HG03025 (cell line): Measurements from ENCODE around the gene GCFC2.
A peak's percentile ranks its signal among the peaks of the same experiment; 100 is the strongest.
"Not testable (repeated sequence)": the region's sequence is repeated elsewhere in the genome, so short reads cannot be mapped to it uniquely, and the experiment has no call there.

Source experiments
- ATAC-seq: cut with Tn5 transposase; IDR thresholded peaks from one replicate; pipeline ENCODE4 v1.9.1; 2021; ENCODE audit warnings: mild to moderate bottlenecking, moderate library complexity; ENCODE audit not compliant: unreplicated experiment, low FRiP score

Gene GCFC2

DNA sequence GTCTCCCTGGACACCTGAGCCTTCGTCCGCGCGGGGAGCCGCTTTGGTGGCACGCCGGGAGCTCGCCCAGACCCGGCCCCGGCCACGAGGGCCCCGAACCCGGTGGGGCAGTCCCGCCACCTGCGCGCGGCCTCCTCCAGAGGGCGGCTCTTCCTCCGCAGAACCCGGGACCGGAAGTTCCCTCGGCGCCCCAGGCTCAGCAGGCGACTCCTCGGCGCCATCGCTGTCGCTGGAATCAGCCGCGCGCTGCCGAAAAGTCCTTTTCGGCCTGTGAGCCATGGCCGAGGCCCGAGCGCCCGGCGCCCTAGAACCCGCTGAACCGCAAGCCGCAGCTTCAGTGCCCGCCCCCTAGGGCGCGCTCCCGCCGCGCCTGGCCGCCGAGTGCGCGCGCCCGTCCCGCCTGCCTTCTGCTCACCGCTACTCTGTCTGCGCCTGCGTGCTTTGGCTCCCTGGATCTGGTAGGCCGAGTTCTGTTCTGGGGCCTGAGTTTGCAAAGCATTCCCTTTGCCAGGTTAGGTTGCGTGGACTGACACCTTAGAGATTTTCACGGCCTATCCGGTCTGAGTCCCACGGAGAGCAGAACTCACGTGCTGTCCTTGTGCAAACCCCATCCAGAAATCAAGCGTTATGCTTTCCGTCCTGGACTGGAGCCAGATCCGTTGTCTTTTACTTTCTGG lies at the start of gene GCFC2:
Gene GCFC2, minus strand, starts transcription at position 339 of the 677 bp plus-strand sequence. Its CDS starts 60 bp downstream, at position 279.
- ATAC-seq: peak; percentile 93

DNA sequence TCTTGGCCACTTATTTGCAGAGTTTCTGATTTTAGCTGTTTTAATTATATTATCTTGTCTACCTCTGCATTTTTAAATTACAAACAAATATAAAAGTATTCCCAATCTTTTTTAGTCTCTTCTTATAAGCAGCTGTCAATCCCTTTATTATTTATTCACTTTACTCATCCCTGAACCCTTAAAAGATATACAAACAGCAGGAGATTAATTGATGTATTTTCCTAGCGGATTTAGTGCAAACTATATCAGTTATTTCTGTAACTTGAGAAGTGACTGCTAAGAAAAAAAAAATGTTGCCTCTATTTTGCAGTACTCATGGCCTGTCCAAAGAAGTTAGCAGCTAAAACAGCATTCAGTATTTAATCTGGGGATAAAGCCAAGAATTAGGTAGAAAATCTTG lies 42.1 kb upstream of the GCFC2 start:
- ATAC-seq: no peak

DNA sequence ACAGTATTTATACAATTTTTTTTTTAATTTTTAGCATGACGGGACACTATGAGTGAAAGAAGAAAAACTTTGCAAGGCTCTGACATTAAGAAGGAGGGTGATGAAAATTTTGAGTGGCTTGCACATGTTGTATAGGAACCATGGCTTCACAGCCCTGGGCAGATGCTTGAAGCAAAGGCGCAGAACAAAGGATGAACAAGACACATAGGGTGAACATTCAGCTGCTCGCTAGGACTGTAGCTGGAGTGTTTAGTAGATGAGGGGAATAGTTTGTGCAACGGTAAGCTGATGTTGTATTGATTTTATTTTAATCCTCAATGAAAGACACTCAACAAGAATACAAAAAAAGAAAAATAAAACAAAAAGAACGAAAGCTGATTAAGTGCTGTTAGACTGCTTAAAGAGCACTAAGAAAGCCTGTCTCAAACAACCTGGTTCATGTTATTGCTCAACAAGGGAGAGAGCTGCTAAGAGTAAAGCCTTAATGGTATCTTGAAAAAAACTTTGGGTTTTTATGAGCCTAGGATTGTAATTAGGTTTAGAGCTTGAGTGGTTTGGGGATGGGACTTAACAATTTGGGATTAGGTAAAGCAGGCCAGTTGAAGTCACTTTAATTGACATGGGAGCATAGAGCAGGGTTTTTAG lies 41.2 kb upstream of the GCFC2 start:
- no peak for ATAC-seq

DNA sequence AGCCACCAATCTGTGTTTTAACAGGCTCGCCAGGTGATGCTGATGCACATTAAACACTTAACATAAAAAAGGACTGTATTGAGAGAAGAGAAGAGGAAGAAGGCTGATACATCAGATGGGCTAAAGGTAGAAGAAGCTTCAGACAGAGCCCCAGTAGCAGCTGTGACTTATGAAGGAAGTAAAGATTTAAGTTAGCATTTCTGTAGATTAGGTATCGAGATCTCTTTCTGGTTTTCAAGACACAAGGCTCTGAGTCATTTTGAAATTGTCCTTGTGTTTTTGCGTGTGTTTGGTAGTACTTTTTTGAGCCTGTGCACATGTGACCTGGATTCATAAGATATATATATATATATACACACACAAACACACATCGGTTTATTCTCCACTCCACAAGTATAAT lies 40.6 kb upstream of the GCFC2 start:
- peak; percentile 78 for ATAC-seq

DNA sequence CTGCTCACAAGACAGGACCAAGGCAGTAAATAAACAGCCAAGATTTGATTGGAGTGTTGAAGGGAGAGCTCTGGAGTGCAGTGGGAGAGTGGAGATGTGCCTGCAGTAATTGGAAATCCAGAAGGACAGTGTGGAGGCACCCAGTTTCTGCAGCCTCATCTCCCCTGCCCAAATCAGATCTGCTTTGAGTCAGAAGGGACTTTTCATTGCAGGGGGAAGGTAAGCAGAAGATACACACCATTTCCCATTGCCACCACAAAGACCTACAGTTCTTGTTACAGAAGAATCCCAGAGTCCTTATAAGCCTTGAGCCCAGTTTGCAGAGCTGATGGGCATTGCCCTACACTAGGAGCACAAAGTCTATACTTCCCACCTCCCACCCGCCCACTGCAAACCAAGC lies 27.2 kb upstream of the GCFC2 start:
- no peak for ATAC-seq

DNA sequence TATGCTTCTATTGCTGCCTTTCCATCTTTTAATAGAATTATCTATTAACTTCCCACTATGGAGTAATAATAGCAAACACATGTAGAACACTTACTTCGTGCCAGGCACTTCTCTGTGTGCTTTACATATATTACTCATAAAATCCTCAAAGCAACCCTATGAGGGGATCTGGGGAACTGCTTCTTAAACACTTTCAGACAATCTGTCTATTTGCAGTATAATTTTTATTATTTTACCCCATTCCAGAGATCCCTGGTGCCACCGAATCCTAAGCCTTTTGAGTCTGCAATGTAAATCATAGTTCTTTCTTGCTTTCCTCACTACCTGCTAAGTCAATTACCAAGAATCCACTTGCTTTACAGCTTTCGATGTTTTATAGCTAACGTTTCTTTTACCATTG lies 25.6 kb upstream of the GCFC2 start:
- ATAC-seq: no peak

DNA sequence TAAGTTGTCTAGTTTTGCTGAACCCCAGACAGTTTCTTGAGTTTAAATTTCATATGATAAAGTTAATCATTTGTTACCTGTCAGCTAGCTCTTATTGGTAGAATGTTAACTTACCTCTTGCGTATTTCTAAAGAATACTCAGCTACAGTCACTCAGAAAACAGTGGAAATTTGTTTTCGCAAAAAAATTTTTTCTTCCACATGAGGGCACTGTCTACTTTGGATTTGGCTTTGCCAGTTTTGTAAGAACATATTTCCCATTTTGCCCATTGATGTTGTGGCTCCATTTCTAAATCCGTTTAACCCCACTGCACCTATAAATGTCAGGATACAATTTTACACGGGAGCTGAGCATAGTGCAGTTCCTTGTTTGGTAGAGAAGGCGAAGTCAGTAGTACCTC lies 19.1 kb upstream of the GCFC2 start:
- no peak for ATAC-seq

DNA sequence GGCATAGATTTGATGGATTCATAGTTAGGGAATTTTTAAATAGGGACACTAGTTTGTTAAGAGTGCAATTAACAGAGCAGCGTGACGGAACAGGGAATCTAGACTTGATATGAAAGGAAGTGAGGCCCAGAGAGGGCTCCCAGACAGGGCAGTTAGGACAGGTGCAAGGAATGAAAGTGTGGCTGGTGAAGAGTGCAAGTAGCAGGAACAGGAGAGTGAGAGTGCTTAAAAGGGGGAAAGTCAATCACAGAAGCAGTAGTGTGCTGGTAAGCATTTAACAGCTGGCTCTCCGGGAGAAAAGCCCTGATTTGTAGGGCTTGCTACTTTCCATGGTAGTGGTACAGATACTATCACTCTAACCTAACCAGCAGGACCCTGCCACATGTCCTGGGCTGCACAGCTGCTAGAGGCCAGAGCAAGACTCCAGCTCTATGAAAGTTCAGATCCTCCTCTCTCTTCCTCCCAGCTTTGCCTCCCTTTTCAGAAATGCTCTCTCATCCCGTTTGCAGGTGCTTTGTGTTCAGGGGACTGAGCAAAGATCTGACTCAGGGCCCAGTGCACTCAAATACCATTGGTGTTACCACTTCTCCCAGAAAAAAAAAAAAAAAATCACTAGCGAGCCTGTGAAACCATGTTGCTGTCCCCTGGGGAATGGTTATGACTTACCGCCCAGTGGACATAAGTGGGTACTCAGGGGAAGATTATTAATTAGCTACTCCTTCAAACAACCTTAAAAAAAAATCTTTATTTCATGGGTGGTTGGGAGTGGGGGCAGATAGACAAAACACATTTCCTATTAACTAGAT lies 18.1 kb upstream of the GCFC2 start:
- no peak for ATAC-seq

DNA sequence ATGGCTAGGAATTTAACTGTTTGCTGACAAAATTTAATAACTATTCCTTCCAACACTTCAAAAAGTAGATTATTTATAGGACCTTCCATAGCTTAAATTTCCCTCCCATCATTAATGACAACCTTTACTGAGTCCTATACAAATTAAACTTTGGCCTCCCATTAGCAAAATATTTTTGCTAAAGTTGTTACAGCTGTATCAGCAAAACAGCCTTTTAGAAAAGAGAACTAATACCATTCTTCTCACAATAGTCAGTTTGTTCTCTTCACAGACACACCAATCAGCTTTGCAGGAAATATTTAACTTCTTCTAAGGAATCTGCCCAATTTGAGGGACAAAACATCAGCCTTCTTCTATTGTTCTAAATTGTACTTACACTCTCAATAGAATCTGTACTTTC lies 12.0 kb upstream of the GCFC2 start:
- no peak for ATAC-seq

DNA sequence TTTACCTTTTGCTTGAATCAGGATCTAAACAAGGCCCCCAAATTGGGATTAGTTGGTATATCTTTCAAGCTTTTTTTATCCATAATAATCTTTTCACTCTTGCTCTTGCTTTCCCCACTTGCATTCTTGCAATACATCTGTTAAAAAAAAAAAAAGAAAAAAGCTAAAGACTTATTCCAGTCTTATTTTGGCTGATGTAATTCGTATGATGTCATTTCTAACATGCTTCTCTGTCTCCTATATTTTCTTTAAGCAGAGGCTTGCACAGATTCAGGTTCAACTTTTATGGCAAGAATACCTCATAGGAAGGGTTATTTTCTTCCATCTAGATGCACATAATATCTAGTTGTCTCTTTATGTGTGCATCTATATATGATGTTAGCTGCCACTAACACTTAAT lies 9.8 kb upstream of the GCFC2 start:
- ATAC-seq: no peak

DNA sequence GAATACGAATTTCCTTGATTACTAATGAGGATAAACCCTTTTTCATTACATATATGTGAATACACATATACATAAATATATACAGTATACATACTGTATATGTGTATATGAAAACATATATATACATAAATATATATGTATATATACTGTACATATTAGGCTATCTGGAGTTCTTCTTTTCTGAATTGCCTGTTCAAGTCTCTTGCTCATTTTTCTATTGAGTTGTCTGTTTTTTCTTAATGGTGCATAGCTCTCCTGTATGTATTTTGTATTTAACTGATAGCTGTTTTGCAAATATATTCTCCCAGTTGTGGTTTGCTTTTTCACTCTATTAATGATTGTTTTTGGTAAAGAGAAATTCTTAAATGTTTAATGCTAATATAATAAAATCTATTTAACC lies 8.9 kb upstream of the GCFC2 start:
- ATAC-seq: no peak

DNA sequence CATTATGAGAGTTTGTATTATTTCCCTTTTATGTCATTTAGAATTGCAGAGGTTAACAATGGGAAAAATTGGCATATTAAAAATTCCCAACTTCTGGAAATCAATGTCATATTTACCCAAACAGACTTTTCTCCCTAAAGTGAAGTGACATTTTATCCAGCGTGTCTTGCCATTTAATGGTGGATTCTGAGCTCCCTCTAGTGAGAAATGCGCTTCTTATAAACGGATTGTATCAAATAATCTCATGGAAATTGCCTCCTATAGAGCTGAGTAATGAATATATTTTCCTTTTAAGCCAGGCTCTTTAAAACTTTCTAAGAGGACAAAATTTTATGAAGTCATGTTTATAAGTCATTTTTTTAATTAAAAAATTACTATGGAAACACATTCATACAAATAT lies 5.7 kb upstream of the GCFC2 start:
- no peak for ATAC-seq

DNA sequence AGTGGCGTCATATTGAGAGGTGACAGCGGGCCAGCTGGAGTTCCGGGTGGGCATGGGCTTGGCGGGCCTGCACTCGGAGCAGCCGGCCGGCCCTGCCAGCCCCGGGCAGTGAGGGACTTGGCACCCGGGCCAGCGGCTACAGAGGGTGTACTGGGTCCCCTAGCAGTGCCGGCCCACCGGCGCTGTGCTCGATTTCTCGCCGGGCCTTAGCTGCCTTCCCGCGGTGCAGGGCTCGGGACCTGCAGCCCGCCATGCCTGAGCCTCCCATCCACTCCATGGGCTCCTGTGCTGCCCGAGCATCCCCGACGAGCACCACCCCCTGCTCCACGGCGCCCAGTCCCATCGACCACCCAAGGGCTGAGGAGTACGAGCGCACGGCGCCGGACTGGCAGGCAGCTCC lies 875 bp upstream of the GCFC2 start:
- not testable (repeated sequence) for ATAC-seq

DNA sequence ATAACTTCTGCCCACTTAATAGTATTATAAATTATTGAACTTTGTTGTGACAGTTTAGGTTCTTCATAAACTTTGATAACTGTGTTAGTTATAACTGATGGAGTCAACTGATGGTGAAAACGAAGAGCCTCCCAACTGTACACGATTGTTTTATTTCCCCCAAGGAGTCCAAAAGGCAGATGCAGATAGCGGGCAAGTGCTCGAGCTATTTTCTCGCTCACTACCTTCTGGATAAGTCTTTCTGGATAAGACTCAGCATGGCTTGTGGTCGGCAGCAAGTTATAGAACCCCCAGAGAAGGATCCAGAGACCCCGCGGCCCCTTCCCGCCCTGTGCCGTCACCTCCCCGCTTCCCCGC lies 517 bp downstream of the GCFC2 start:
- ATAC-seq: peak; percentile 19

DNA sequence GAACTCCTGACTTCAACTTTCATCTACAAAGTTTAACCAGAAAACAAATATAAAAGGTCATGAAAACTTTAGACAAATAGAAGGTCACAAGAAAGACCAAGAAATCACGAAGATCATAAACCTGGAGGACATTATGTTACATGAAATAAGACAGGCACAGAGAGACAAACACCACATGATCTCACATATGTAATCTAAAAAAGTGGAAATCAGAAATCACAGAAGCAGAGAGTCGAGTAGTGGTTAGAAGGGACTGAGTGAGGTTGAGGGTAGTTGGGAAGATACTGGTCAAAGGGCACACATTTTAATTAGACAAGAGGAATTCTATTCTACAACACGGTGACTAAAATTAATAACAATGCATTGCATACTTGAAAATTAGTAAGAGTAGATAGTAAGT lies 1.4 kb downstream of the GCFC2 start:
- no peak for ATAC-seq

DNA sequence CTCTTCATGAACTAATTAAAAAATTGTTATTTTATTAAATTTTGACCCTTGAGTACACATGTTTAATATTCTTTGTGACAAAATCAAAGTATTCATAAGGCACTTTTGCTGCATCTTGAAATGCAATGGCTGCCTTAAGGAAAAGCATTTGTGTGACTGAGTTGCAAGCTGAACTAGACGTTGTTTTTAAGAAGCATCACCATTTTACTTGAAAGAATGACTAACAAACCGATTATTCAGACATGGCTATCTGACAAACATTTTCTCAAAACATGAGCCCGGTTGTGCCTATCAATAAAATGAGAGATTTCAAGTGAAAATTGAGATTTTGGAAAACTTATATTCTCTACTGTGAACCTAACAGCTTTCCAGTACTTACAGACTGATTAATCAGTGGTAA lies 2.8 kb downstream of the GCFC2 start:
- ATAC-seq: no peak

DNA sequence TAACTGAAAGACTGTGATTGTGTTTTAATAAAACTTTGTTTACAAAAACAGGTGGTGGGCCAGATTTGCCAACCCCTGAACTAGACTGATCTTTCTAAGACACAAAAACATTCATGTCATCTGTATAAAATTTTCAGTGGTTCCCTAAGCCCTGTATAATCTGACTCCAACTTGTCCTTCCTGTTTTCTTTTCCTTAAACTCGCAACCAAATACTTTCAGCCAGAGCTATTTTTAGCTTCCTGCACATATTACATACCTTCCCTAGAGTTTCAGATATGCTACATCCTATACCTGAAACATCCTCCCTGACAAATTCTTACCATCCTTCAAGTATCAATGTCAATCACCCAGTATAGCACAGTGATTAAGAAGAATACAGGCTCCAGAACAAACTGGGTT lies 4.8 kb downstream of the GCFC2 start:
- no peak for ATAC-seq

DNA sequence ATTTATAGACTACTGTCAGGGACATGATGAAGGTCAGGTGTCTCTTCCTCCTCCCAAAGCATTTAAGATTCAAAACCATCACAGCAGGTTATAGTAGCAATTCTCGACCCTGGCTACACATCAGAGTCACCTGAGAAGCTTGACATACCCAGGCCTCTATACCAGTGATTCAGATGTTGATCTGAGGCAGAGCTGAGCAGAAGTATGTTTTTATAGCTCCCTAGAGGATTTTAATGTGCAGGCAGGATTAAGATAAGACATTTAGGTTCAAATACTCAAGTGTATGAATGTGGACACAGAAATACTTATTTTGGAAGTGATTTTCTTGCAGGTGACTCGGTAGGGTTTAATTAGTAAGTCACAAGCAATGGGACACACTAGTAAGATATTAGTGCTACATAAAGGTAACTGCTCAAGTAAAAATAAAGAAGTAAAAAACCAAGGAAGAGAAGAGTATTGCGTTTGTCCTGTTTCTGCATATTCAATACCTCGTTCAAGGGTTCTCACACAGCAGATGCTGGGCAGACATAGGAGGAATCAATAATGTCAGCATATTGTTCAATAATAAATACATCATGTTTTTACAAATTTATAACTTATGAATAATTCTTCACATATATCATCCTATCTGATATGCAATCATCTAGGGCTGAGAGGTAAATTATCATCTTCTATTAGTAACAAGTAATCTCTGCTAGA lies 7.0 kb downstream of the GCFC2 start:
- ATAC-seq: no peak

DNA sequence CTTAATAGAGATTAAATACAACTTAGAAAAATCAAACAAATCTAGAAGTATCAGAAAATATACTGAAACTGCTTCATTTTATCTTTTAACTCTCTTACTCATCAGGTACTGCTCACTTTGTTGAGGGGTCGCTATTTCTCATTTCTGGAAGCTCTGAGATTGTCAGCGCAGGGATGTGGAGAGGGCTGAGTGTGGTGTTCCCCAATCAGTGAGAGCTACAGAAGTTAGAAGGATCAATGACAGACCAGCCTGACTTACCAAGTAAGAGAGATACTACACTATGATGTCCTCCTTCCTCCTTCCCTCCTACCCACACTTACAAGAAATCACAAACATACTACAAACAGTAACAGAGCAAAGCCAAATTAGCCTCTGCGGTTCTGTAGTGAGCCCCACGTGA lies 8.1 kb downstream of the GCFC2 start:
- ATAC-seq: no peak

DNA sequence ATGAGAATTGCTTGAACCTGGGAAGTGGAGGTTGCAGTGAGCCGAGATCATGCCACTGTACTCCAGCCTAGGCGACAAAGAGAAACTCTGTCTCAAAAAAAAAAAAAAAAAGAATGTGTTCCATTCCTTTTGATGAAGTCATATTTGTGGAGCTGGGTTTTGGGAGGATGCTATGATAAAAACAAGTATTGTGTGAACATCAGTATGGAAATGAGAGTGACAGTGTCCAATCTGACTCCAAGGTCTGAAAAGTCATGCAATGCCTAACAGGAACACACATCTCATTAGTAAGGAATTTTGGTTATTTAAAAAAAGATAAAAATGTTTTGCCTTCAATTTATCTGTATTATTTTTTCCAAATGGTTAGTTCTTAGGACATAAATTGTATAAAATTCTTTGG lies 11.8 kb downstream of the GCFC2 start:
- no peak for ATAC-seq

DNA sequence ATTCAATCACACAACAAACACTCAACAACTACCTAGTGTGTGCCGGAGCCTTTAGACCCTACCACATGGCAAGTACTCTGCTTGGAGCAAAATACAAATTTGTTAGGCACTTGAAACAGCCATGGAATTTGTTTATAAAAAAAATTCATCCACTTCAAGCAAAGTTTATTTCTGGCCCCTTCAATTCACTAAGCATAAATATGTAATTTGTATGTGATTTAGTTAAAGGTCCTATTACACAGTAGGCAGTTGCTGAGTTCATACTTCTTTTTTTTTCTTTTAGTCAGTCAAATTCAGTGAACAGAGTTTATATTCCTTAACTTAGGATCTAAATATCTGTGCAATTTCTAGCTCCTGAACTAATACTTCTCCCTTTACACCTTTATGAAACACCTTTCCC lies 22.5 kb downstream of the GCFC2 start:
- ATAC-seq: no peak
